Measurements from ENCODE around the gene PIGT.

DNA sequence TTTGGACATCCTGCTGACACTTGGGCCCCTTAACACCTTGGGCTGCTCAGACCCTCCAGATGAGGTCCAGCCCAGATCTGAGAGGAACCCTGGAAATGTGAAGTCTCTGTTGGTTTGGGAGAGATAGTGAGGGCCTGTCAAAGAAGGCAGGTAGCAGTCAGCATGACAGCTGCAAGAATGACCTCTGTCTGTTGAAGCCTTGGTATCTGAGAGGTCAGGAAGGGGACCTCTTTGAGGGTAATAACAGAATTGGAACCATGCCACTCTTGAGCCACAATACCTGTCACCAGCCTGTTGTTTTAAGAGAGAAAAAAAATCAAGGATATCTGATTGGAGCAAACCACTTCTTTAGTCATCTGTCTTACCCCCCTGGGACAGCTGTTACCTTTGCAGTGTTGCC is 48.8 kb upstream of the PIGT start:
- no peak for TF ChIP-seq POLR2A (IDR thresholded peaks at IDR 0.05)
- no peak for TF ChIP-seq CTCF (IDR thresholded peaks at IDR 0.05)
- TF ChIP-seq EP300 (IDR thresholded peaks at IDR 0.05), result no peak
- TF ChIP-seq POLR2AphosphoS5 (IDR thresholded peaks at IDR 0.05), result no peak

Data from stomach (tissue), 4 donors.